ENCODE results near the gene WFS1. TPM values are rescaled to one million over a fixed set of nuclear protein-coding genes. Genes with fewer than 3 reads are reported as not detected.

Gene WFS1
- total and polyA plus RNA-seq, 2 of the 8 experiments (the other 6 are each of a cell fraction or from before 2014, with no cell fraction given): 29.1 to 43.1 TPM

- TF ChIP-seq TAF1 (IDR thresholded peaks at IDR 0.05; ENCODE audit: low read depth, low read length): no peak
- no peak for TF ChIP-seq MAFK (IDR thresholded peaks at IDR 0.05; ENCODE audit: low read depth, low read length)
- TF ChIP-seq CHD7 (IDR thresholded peaks at IDR 0.05; ENCODE audit: insufficient replicate concordance, low read length): no peak
- no peak for TF ChIP-seq CHD1 (IDR thresholded peaks at IDR 0.05; ENCODE audit: low read depth, low read length)
These were observed 37.9 kb upstream of the WFS1 start (continued) for GRCh38 chr4:6231663-6232165.
